ENCODE results near the gene NDFIP2.

NDFIP2 gene

GRCh38 chr13:79485014-79485811 is 4.3 kb downstream of the NDFIP2 start:
- no peaks in the 10 kb centered on the region for H3K36me3 ChIP-seq (ENCODE audit: low read length)
- H4K20me1 ChIP-seq (ENCODE audit: low read depth, low read length): no peaks in the 10 kb centered on the region
- no peak overlapping the region for H3K27ac ChIP-seq (ENCODE audit: low read depth, low read length)
- peaks cover 16% of the 10 kb centered on the region; the same call in 1 of the 2 replicates for H3K79me2 ChIP-seq (ENCODE audit: insufficient read depth, low read length)
- H3K9me3 ChIP-seq (ENCODE audit: insufficient read depth, low read length): no peaks in the 10 kb centered on the region
- H3F3A ChIP-seq (ENCODE audit: insufficient read depth): peaks cover 5% of the 10 kb centered on the region
- H2AFZ ChIP-seq (ENCODE audit: low read depth, low read length, severe bottlenecking): no peak overlapping the region
- TF ChIP-seq EZH2phosphoT487 (conservative IDR thresholded peaks at IDR 0.05; ENCODE audit: low read length): no peak
- no peak for TF ChIP-seq CTCF (IDR thresholded peaks at IDR 0.05; ENCODE audit: insufficient read depth, low read length, poor library complexity, severe bottlenecking)
- no peaks in the 10 kb centered on the region for H3K9me2 ChIP-seq (replicated peaks; ENCODE audit: insufficient read depth, low read length)
- H3K27me3 ChIP-seq (ENCODE audit: low read length): no peaks in the 10 kb centered on the region
- H3K9ac ChIP-seq (ENCODE audit: low read length): no peak overlapping the region
- H3K4me3 ChIP-seq (ENCODE audit: insufficient read depth, low read length, poor library complexity, severe bottlenecking): no peak overlapping the region
- H3K4me2 ChIP-seq (ENCODE audit: low read depth, low read length, poor library complexity, severe bottlenecking): no peak overlapping the region

GRCh38 chr13:79486433-79487188 is 5.7 kb downstream of the NDFIP2 start:
- Histone ChIP-seq H3K4me2 (ENCODE audit: low read depth, low read length, poor library complexity, severe bottlenecking) (no peak overlapping the region), H3K4me3 (ENCODE audit: insufficient read depth, low read length, poor library complexity, severe bottlenecking) (no peak overlapping the region), H3K27ac (ENCODE audit: low read depth, low read length) (no peak overlapping the region), H3K36me3 (ENCODE audit: low read length) (no peaks in the 10 kb centered on the region), H3K27me3 (ENCODE audit: low read length) (no peaks in the 10 kb centered on the region), H3K9me3 (ENCODE audit: insufficient read depth, low read length) (no peaks in the 10 kb centered on the region), H3K79me2 (ENCODE audit: insufficient read depth, low read length) (peaks cover 16% of the 10 kb centered on the region; the same call in 1 of the 2 replicates), H3F3A (ENCODE audit: insufficient read depth) (no peaks in the 10 kb centered on the region), H4K20me1 (ENCODE audit: low read depth, low read length) (no peaks in the 10 kb centered on the region), H3K9me2 (replicated peaks; ENCODE audit: insufficient read depth, low read length) (no peaks in the 10 kb centered on the region), H3K9ac (ENCODE audit: low read length) (no peak overlapping the region), H2AFZ (ENCODE audit: low read depth, low read length, severe bottlenecking) (no peak overlapping the region)
- TF ChIP-seq EZH2phosphoT487 (conservative IDR thresholded peaks at IDR 0.05; ENCODE audit: low read length) (no peak), CTCF (IDR thresholded peaks at IDR 0.05; ENCODE audit: insufficient read depth, low read length, poor library complexity, severe bottlenecking) (no peak)

GRCh38 chr13:79490326-79490725 is 9.4 kb downstream of the NDFIP2 start:
- no peak overlapping the region for H3K27ac ChIP-seq (ENCODE audit: low read depth, low read length)
- no peaks in the 10 kb centered on the region for H3K36me3 ChIP-seq (ENCODE audit: low read length)
- no peaks in the 10 kb centered on the region for H3K9me2 ChIP-seq (replicated peaks; ENCODE audit: insufficient read depth, low read length)
- no peak overlapping the region for H2AFZ ChIP-seq (ENCODE audit: low read depth, low read length, severe bottlenecking)
- H3F3A ChIP-seq (ENCODE audit: insufficient read depth): no peaks in the 10 kb centered on the region
- no peak overlapping the region for H3K4me3 ChIP-seq (ENCODE audit: insufficient read depth, low read length, poor library complexity, severe bottlenecking)
- H3K4me2 ChIP-seq (ENCODE audit: low read depth, low read length, poor library complexity, severe bottlenecking): no peak overlapping the region
- H3K9me3 ChIP-seq (ENCODE audit: insufficient read depth, low read length): no peaks in the 10 kb centered on the region
- H4K20me1 ChIP-seq (ENCODE audit: low read depth, low read length): peaks cover 21% of the 10 kb centered on the region; the same call in 1 of the 2 replicates
- TF ChIP-seq CTCF (IDR thresholded peaks at IDR 0.05; ENCODE audit: insufficient read depth, low read length, poor library complexity, severe bottlenecking) (no peak), EZH2phosphoT487 (conservative IDR thresholded peaks at IDR 0.05; ENCODE audit: low read length) (no peak)
- no peak overlapping the region for H3K9ac ChIP-seq (ENCODE audit: low read length)
- H3K27me3 ChIP-seq (ENCODE audit: low read length): no peaks in the 10 kb centered on the region
- H3K79me2 ChIP-seq (ENCODE audit: insufficient read depth, low read length): peaks cover 16% of the 10 kb centered on the region; the same call in 1 of the 2 replicates
